GM10248 (cell line): ENCODE data around the gene TAF11.
"Not testable (repeated sequence)": the region's sequence is repeated elsewhere in the genome, so short reads cannot be mapped to it uniquely, and the experiment has no call there.

Experiments used
- CTCF ChIA-PET: fragments of 300-600 bp; sonication (Branson Sonifier 250); formaldehyde crosslinking; extraction: SDS; loops from one replicate; lab custom pipeline; 2021; ENCODE audit warnings: antibody characterized with exemption; lab: Yijun Ruan, JAX
- POLR2A ChIA-PET: fragments of 350-650 bp; sonication (Branson Sonifier 250); formaldehyde crosslinking; extraction: SDS; loops from one replicate; lab custom pipeline; 2020; ENCODE audit warnings: antibody characterized with exemption; lab: Yijun Ruan, JAX
- DNase-seq: peaks from one replicate; pipeline ENCODE4 v3.0.0; 2012; ENCODE audit errors: extremely low spot score
- TF ChIP-seq, protein P1 (sequence below): IDR thresholded peaks from 2 replicates; pipeline ENCODE4 v1.5.1; 2012; ENCODE audit warnings: mild to moderate bottlenecking, low read depth; ENCODE audit errors: extremely low read depth, missing control alignments, control extremely low read depth

The TAF11 gene

DNA sequence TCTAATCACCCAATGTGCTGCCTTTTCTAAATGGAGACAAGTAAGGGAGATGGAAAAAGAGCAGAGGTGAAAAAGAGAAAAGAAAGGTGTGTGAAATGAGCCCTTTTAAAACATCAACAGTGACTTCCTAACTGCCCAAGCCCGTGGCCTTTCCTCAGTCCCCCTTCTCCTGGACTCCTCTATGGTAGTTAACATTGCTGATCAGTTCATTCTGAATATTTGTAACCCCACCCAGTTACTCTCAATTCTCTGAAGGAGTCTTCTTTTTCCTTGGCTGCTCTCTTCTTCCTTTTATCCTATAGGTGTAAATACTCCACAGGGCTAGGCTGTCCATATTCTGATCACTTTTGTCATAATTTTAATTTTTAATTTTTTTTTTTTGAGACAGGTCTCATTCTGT is 27.1 kb downstream of the TAF11 start:
- DNase-seq: no peak

DNA sequence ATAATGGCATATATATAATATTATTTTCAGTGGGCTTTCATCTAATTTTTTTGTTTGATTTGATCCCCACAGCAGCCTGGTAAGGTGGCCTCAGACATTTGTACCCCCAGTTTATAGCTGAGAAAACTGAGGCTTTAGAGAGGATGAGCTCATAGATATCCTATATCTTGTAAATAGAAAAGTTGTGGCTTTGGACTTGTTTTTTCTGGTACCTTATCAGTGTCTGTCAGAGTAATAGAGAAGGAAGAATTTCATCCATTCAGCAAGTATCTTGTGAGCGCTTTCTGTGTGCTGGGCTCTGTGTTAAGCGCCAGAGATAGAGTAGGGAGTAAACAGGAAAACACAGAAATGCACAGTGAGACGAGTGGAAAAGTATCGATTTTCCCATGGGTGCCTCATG is 27.9 kb downstream of the TAF11 start:
- no peak for DNase-seq
- POLR2A ChIA-PET: no interaction called here
- TF ChIP-seq, protein P1, sequence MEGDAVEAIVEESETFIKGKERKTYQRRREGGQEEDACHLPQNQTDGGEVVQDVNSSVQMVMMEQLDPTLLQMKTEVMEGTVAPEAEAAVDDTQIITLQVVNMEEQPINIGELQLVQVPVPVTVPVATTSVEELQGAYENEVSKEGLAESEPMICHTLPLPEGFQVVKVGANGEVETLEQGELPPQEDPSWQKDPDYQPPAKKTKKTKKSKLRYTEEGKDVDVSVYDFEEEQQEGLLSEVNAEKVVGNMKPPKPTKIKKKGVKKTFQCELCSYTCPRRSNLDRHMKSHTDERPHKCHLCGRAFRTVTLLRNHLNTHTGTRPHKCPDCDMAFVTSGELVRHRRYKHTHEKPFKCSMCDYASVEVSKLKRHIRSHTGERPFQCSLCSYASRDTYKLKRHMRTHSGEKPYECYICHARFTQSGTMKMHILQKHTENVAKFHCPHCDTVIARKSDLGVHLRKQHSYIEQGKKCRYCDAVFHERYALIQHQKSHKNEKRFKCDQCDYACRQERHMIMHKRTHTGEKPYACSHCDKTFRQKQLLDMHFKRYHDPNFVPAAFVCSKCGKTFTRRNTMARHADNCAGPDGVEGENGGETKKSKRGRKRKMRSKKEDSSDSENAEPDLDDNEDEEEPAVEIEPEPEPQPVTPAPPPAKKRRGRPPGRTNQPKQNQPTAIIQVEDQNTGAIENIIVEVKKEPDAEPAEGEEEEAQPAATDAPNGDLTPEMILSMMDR: no peak
- CTCF ChIA-PET: no interaction called here

More for the DNA sequence above, 27.1 kb downstream of the TAF11 start:
- TF ChIP-seq, protein P1: no peak
- CTCF ChIA-PET: no interaction called here
- POLR2A ChIA-PET: interaction anchor here (0.5 kb wide), 1 partner anchor 227 kb away, joined by 3 read pairs; no protein-coding TSS in a partner anchor

DNA sequence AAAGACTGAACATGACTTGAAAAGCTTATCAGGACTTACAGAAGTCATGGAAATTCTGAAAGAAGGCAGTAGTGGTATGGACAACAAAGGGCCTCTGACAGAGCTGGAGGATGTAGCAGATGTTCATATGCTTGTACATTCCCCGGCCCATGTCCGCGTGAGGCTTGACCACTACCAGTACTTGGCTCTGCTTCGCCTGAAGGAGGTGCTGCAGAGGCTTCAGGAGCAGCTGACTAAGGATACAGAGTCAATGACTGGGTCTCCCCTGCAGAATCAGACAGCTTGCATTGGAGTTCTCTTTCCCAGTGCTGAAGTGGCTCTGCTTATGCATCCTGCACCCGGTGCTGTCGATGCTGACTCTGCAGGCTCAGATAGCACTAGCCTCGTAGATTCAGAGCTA is 29.2 kb downstream of the TAF11 start:
- no peak for DNase-seq
- ChIA-PET CTCF (interaction anchor here (1.0 to 1.1 kb wide), 2 partner anchors 8 to 10 kb away, joined by 3 read pairs; no protein-coding TSS in a partner anchor), POLR2A (no interaction called here)
- TF ChIP-seq, protein P1: no peak

DNA sequence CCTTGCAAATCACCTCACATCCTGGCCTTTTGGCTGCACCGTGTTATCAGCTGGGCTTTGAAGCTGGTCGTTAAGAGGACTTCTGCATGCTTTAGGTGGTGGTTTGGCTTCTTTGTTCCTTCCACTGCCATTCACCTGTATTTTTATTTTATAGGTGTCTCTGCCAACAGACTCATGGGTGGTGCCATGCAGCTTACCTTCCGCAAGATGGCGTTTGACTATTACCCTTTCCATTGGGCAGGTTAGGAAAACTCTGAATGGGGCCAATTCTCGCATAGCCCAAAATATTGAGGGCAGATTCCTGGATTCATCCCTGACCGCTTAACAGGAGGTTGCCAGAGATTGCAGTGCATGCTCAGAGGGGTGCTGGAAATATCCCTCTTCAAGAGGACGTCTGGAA is 32.4 kb downstream of the TAF11 start:
- POLR2A ChIA-PET: no interaction called here
- TF ChIP-seq, protein P1: no peak
- no peak for DNase-seq
- CTCF ChIA-PET: no interaction called here

DNA sequence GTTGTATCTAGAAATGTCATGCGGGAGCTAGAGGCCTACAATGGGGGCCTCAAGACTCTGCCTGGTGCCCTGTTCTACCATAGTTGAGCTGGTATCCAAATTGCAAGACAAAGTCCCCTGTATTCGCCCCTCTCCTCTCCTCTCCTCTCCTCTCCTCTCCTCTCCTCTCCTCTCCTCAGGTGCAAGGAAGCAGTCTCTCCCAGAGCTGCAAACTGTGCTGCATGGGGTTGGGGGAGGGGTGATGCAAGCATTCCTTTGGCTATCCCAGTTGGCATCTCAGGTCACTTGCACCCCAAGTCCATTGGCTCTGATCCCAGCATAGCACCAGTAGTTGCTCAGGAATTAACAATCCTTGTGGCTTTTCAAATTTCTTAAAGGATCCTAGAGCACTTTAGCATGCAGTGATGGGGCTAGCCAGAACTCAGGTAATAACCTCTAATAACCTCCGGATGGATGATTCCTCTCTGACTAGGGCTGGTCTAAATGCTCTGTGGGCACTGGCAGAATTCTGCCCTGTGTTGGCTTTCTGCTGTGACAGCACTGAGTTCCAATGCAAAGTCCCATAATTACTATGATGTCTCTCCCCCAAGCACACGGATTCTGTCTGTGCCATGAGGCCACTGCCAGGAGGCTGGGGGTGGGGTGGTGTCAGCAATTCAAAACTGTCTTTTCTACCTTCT is 35.3 kb downstream of the TAF11 start:
- TF ChIP-seq, protein P1: no peak
- ChIA-PET POLR2A (no interaction called here), CTCF (interaction anchor here (1.5 kb wide), 2 partner anchors 11 to 20 kb away, joined by 3 to 4 read pairs; no protein-coding TSS in a partner anchor)
- DNase-seq: no peak

DNA sequence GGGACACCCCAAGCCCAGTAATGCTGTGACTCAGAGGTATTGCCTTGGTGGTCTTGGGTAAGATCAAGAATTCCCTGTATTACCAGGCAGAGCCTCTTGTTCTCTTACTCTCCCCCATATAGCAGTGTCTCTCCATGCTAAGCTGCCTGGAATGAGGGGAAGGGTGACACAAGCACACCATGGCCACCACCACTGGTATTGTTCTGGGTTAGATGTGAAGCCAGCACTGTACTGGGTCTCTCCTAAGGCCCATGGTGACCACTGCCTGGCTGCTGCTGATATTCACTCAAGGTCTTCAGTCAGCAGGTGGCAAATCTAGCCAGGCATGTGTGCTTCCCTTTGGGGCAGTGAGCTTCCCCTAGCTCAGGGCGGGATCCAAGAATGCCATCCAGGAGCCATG is 36.5 kb downstream of the TAF11 start:
- DNase-seq: no peak
- POLR2A ChIA-PET: no interaction called here
- CTCF ChIA-PET: interaction anchor here (1.5 kb wide), 2 partner anchors 10 to 21 kb away, joined by 3 to 4 read pairs; no protein-coding TSS in a partner anchor
- TF ChIP-seq, protein P1: no peak

DNA sequence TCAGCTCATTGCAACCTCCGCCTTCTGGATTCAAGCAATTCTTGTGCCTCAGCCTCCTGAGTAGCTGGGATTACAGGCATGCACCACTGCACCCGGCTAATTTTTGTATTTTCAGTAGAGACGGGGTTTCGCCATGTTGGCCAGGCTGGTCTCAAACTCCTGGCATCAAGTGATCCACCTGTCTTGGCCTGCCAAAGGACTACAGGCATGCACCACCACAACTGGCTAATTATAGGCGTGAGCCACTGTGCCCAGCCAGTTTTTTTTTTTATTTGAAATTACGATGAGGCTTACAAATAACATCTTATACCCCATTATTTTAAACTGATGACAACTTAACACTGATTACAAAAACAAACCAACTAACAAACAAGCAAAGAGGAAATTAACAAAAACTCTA is 38.8 kb downstream of the TAF11 start:
- CTCF ChIA-PET, POLR2A ChIA-PET, DNase-seq: not testable (repeated sequence)
